H1 (cell line): ENCODE results near the gene TUBA8. TPM values are rescaled to one million over a fixed set of nuclear protein-coding genes. Genes with fewer than 3 reads are reported as not detected.
A peak's percentile ranks its signal among the peaks of the same experiment; 100 is the strongest.

Experiments
- CTCF ChIA-PET: fragments of 300-600 bp; sonication (Branson Sonifier 250); formaldehyde crosslinking; loops from one replicate; lab custom pipeline; 2021; ENCODE audit not compliant: partially characterized antibody; lab: Charles Lee
- POLR2A ChIA-PET: fragments of 300-600 bp; sonication (Branson Sonifier 250); formaldehyde crosslinking; loops from one replicate; lab custom pipeline; 2021; ENCODE audit warnings: inconsistent platforms; ENCODE audit not compliant: partially characterized antibody; lab: Charles Lee
- DNase-seq, 2 experiments: peaks; one replicate each; pipeline versions ENCODE4 v3.0.0 to v3.0.0-alpha.2; 2010 to 2022; ENCODE audit warnings: low spot score in 2 of 2, low read depth in 1 of 2, mixed read lengths in 1 of 2
- FAIRE-seq: peaks from 2 replicates; lab custom pipeline; 2011; peaks lifted over from hg19 to GRCh38; lab: Jason Lieb, UNC
- H2AFZ ChIP-seq: 2 replicates; pipeline ENCODE4 v1.8.1; 2012; ENCODE audit warnings: low read length, inconsistent platforms
- H2AK5ac ChIP-seq: 2 replicates; pipeline ENCODE4 v1.6.1; 2013; ENCODE audit warnings: low read depth, low read length
- H2BK120ac ChIP-seq: replicated peaks from 2 replicates; pipeline ENCODE3; 2013; ENCODE audit warnings: low read depth, low read length, inconsistent platforms
- H2BK12ac ChIP-seq: 2 replicates; pipeline ENCODE4 v1.6.1; 2013; ENCODE audit warnings: low read depth, low read length
- H2BK15ac ChIP-seq: 2 replicates; pipeline ENCODE4 v1.6.1; 2013; ENCODE audit warnings: low read length
- H2BK20ac ChIP-seq: 2 replicates; pipeline ENCODE4 v1.6.1; 2013; ENCODE audit warnings: low read length
- H2BK5ac ChIP-seq: 2 replicates; pipeline ENCODE4 v1.6.1; 2013; ENCODE audit warnings: low read depth, low read length
- H3K14ac ChIP-seq: 2 replicates; pipeline ENCODE4 v1.6.1; 2013; ENCODE audit warnings: inconsistent platforms; ENCODE audit not compliant: insufficient read length
- H3K18ac ChIP-seq: 2 replicates; pipeline ENCODE4 v1.6.1; 2013; ENCODE audit warnings: low read length; ENCODE audit errors: extremely low read depth
- H3K23ac ChIP-seq: 2 replicates; pipeline ENCODE4 v1.6.1; 2013; ENCODE audit warnings: inconsistent platforms; ENCODE audit not compliant: insufficient read length
- H3K23me2 ChIP-seq: 2 replicates; pipeline ENCODE4 v1.6.1; 2013; ENCODE audit warnings: low read depth, low read length
- H3K27ac ChIP-seq: 2 replicates; pipeline ENCODE4 v1.6.1; 2011; ENCODE audit warnings: low read depth, low read length, inconsistent platforms
- H3K27me3 ChIP-seq, 4 experiments: replicated peaks in 1 of 4; 1 replicate in 1 of 4; 2 replicates in 3 of 4; pipeline versions ENCODE4 v1.6.1 to v1.8.1; 2011 to 2013; ENCODE audit warnings: low read length in 3 of 4, mild to moderate bottlenecking in 3 of 4, inconsistent platforms in 2 of 4, mixed read lengths in 2 of 4, moderate library complexity in 1 of 4; ENCODE audit not compliant: control insufficient read depth in 3 of 4, insufficient read depth in 3 of 4; ENCODE audit errors: extremely low read depth in 1 of 4
- H3K36me3 ChIP-seq, 4 experiments: 2 replicates each; pipeline versions ENCODE4 v1.6.1 to v1.8.1; 2011 to 2013; ENCODE audit warnings: mild to moderate bottlenecking in 4 of 4, low read length in 3 of 4, moderate library complexity in 2 of 4, control low read depth in 1 of 4, inconsistent platforms in 1 of 4; ENCODE audit not compliant: insufficient read depth in 4 of 4, control insufficient read depth in 2 of 4
- H3K4ac ChIP-seq: replicated peaks from 2 replicates; pipeline ENCODE3; 2013; ENCODE audit warnings: low read length, low read depth, mixed read lengths, inconsistent platforms; ENCODE audit not compliant: insufficient read length
- H3K4me1 ChIP-seq, 4 experiments: replicated peaks in 1 of 4; 1 replicate in 1 of 4; 2 replicates in 3 of 4; pipeline versions ENCODE4 v1.6.1 to v1.8.1; 2011 to 2013; ENCODE audit warnings: low read length in 3 of 4, inconsistent platforms in 2 of 4, mixed read lengths in 1 of 4; ENCODE audit not compliant: insufficient read depth in 4 of 4, control insufficient read depth in 3 of 4
- H3K4me2 ChIP-seq, 2 experiments: 2 replicates each; pipeline versions ENCODE4 v1.6.1 to v1.8.1; 2011 to 2013; ENCODE audit warnings: low read depth in 2 of 2, low read length in 2 of 2, control low read depth in 1 of 2, inconsistent platforms in 1 of 2, mild to moderate bottlenecking in 1 of 2; ENCODE audit not compliant: insufficient read depth in 1 of 2
- H3K4me3 ChIP-seq, 4 experiments: fragments of 200-600, 300-600 bp in 1 of 4; sonication (generic), shearing (Covaris generic), sonication (Bioruptor Twin) in 1 of 4; 2 replicates each; pipeline versions ENCODE4 v1.5.1 to v1.8.1; 2011 to 2016; ENCODE audit warnings: low read length in 4 of 4, low read depth in 3 of 4, control low read depth in 2 of 4, inconsistent platforms in 2 of 4, mild to moderate bottlenecking in 2 of 4, mixed read lengths in 1 of 4, moderate library complexity in 1 of 4; ENCODE audit not compliant: insufficient read depth in 2 of 4; ENCODE audit errors: extremely low read depth in 1 of 4
- H3K56ac ChIP-seq: replicated peaks from 2 replicates; pipeline ENCODE3; 2013; ENCODE audit warnings: low read depth, mild to moderate bottlenecking, mixed read lengths, low read length, inconsistent platforms; ENCODE audit not compliant: insufficient read length
- H3K79me1 ChIP-seq: 2 replicates; pipeline ENCODE4 v1.6.1; 2013; ENCODE audit warnings: low read depth, low read length, control low read depth
- H3K79me2 ChIP-seq, 2 experiments: 2 replicates each; pipeline versions ENCODE4 v1.6.1 to v1.8.1; 2012 to 2013; ENCODE audit warnings: low read length in 2 of 2, mild to moderate bottlenecking in 2 of 2, inconsistent platforms in 1 of 2; ENCODE audit not compliant: insufficient read depth in 2 of 2, control insufficient read depth in 1 of 2
- H3K9ac ChIP-seq, 4 experiments: replicated peaks in 1 of 4; 1 replicate in 1 of 4; 2 replicates in 3 of 4; pipeline versions ENCODE4 v1.6.1 to v1.8.1; 2011 to 2013; ENCODE audit warnings: low read depth in 3 of 4, low read length in 3 of 4, control low read depth in 2 of 4, mild to moderate bottlenecking in 2 of 4, moderate library complexity in 2 of 4, inconsistent platforms in 1 of 4; ENCODE audit errors: extremely low read depth in 1 of 4
- H3K9me3 ChIP-seq, 2 experiments: 2 replicates each; pipeline versions ENCODE4 v1.6.1 to v1.8.1; 2012 to 2013; ENCODE audit warnings: mild to moderate bottlenecking in 2 of 2, moderate library complexity in 2 of 2, control low read depth in 1 of 2, inconsistent platforms in 1 of 2, low read depth in 1 of 2, low read length in 1 of 2, mixed read lengths in 1 of 2; ENCODE audit not compliant: insufficient read depth in 2 of 2
- H4K20me1 ChIP-seq, 2 experiments: replicated peaks in 1 of 2; 2 replicates each; pipeline versions ENCODE3 to v1.8.1; 2011 to 2013; ENCODE audit warnings: inconsistent platforms in 2 of 2, low read length in 2 of 2, mild to moderate bottlenecking in 1 of 2; ENCODE audit not compliant: insufficient read depth in 2 of 2, control insufficient read depth in 1 of 2
- H4K5ac ChIP-seq: 2 replicates; pipeline ENCODE4 v1.6.1; 2013; ENCODE audit warnings: low read length, low read depth, mixed read lengths, inconsistent platforms; ENCODE audit not compliant: insufficient read length
- H4K8ac ChIP-seq: 2 replicates; pipeline ENCODE4 v1.8.0; 2013; ENCODE audit warnings: mild to moderate bottlenecking, moderate library complexity, low read length, inconsistent platforms; ENCODE audit not compliant: insufficient read depth; ENCODE audit errors: extremely low read depth
- H4K91ac ChIP-seq: replicated peaks from 2 replicates; pipeline ENCODE3; 2013; ENCODE audit warnings: low read length, mixed read lengths, inconsistent platforms; ENCODE audit not compliant: insufficient read length
- whole genome bisulfite sequencing, 2 experiments: shearing (Covaris generic) in 1 of 2; methylation state at CpG; one replicate each; pipeline versions ENCODE4 v1.1.6 to v1.1.7; 2013 to 2015; ENCODE audit warnings: low lambda C conversion rate in 2 of 2, mixed read lengths in 2 of 2, inconsistent platforms in 1 of 2, low coverage in 1 of 2, missing lambda C conversion rate in 1 of 2; ENCODE audit not compliant: insufficient replicate concordance in 2 of 2, insufficient coverage in 1 of 2, insufficient read length in 1 of 2; ENCODE audit errors: extremely low coverage in 1 of 2, missing lambda C conversion rate in 1 of 2; 5-methylcytosine and 5-hydroxymethylcytosine counted together
- polyA plus RNA-seq, 7 experiments: library from polyadenylated mRNA; depleted of rRNA in 3 of 7; stranded (reverse) in 5 of 7; unstranded in 2 of 7; fragments of >200 nt in 5 of 7; fragments of 200-250 nt in 2 of 7; gene quantifications; 1 replicate in 5 of 7; 2 replicates in 1 of 7; 4 replicates in 1 of 7; pipeline versions ENCODE4 v1.2.1 to v1.2.3, GENCODE V29; 2011 to 2013; ENCODE audit warnings: missing spikeins in 2 of 7, mixed read lengths in 2 of 7
- total RNA-seq: library from RNA; stranded (reverse); fragmentation: NEBNext Ultra II Directional; extraction: Animal tissue kit (Norgen Biotek cat#: 25700); gene quantifications from 2 replicates; pipeline ENCODE4 v1.2.1, GENCODE V29; 2021

The TUBA8 gene
- total and polyA plus RNA-seq, 2 of the 8 experiments (the other 6 are each of a cell fraction or from before 2014, with no cell fraction given): 1.0 to 4.0 TPM

GRCh38 chr22:18119409-18120110 is 9.0 kb downstream of the TUBA8 start:
- Histone ChIP-seq H3K9ac (no peak overlapping the region), H4K5ac (no peak overlapping the region), H3K4ac (no peak overlapping the region), H2AFZ (no peak overlapping the region), H3K56ac (no peak overlapping the region), H2AK5ac (no peak overlapping the region), H3K36me3 (no peaks in the 10 kb centered on the region), H3K27ac (no peak overlapping the region), H3K79me1 (no peaks in the 10 kb centered on the region), H3K79me2 (no peaks in the 10 kb centered on the region), H3K14ac (no peak overlapping the region), H4K8ac (no peak overlapping the region), H3K23me2 (no peaks in the 10 kb centered on the region), H2BK15ac (0 out of 2 replicates have a peak overlapping the region, but pooled peaks have one; percentile 29), H2BK20ac (no peak overlapping the region), H3K23ac (no peak overlapping the region), H3K4me3 (no peak overlapping the region), H3K4me2 (no peak overlapping the region), H2BK120ac (no peak overlapping the region), H3K9me3 (no peaks in the 10 kb centered on the region), H2BK5ac (no peak overlapping the region), H3K27me3 (no peaks in the 10 kb centered on the region), H3K18ac (no peak overlapping the region), H4K91ac (no peak overlapping the region), H2BK12ac (no peak overlapping the region), H4K20me1 (peaks cover 1 to 2% of the 10 kb centered on the region in 2 experiments), H3K4me1 (peaks cover 0 to 5% (median 2%) of the 10 kb centered on the region in 4 experiments; a peak in 2 of 7 replicates)
- 90% methylated on average over 18 of the region's 18 CpGs; no CpG with 5 or more reads in 1 of the 2 experiments for WGBS, 2 experiments
- DNase-seq (no peak), FAIRE-seq (no peak)
- POLR2A ChIA-PET: no interaction called here
- CTCF ChIA-PET: interaction anchor here (1.0 kb wide), 2 partner anchors 10 to 33 kb away, joined by 3 read pairs; no protein-coding TSS in a partner anchor
